GM21526 (cell line): ENCODE measurements around the gene OR51A7.
"Not testable (repeated sequence)": the region's sequence is repeated elsewhere in the genome, so short reads cannot be mapped to it uniquely, and the experiment has no call there.

Experiments
- ATAC-seq: cut with Tn5 transposase; IDR thresholded peaks from one replicate; pipeline ENCODE4 v1.9.1; 2021; ENCODE audit warnings: moderate library complexity; ENCODE audit not compliant: unreplicated experiment, low FRiP score

Gene OR51A7

GRCh38 chr11:4903484-4903883, at the start of gene OR51A7:
Gene OR51A7, plus strand, starts transcription at chr11:4903783. Its CDS starts 3,587 bp downstream, at chr11:4907370.
- no peak for ATAC-seq

- not testable (repeated sequence) for ATAC-seq
Measured at GRCh38 chr11:4854286-4854685, 49.3 kb upstream of the OR51A7 start.

GRCh38 chr11:4862447-4863236, 40.9 kb upstream of the OR51A7 start:
- ATAC-seq: no peak

GRCh38 chr11:4863876-4864275, 39.7 kb upstream of the OR51A7 start:
- no peak for ATAC-seq

- no peak for ATAC-seq
Measured at GRCh38 chr11:4865855-4866254, 37.7 kb upstream of the OR51A7 start.

- ATAC-seq: no peak
Measured at GRCh38 chr11:4881188-4881587, 22.4 kb upstream of the OR51A7 start.

GRCh38 chr11:4881860-4882500, 21.6 kb upstream of the OR51A7 start, which contains the start of gene OR51T1:
Gene OR51T1, plus strand, starts transcription at chr11:4881900. Its CDS starts 0 bp downstream, at chr11:4881900.
- ATAC-seq: no peak

GRCh38 chr11:4882543-4882942, 21.0 kb upstream of the OR51A7 start:
- ATAC-seq: no peak

GRCh38 chr11:4884361-4884760, 19.2 kb upstream of the OR51A7 start:
- no peak for ATAC-seq

GRCh38 chr11:4886186-4886585, 17.4 kb upstream of the OR51A7 start:
- no peak for ATAC-seq

- no peak for ATAC-seq
Measured at GRCh38 chr11:4887591-4887990, 16.0 kb upstream of the OR51A7 start.

GRCh38 chr11:4890279-4890678, 13.3 kb upstream of the OR51A7 start:
- ATAC-seq: no peak

- no peak for ATAC-seq
Measured at GRCh38 chr11:4891996-4892640, 11.5 kb upstream of the OR51A7 start.

- ATAC-seq: no peak
Measured at GRCh38 chr11:4916581-4916980, 13.0 kb downstream of the OR51A7 start.

GRCh38 chr11:4919250-4919649, 15.7 kb downstream of the OR51A7 start, which contains the start of gene OR51G2:
Gene OR51G2, minus strand, starts transcription at chr11:4919350. Its CDS starts 3,687 bp downstream, at chr11:4915663.
- no peak for ATAC-seq

- ATAC-seq: no peak
Measured at GRCh38 chr11:4921796-4922195, 18.2 kb downstream of the OR51A7 start.

GRCh38 chr11:4922304-4922703, 18.7 kb downstream of the OR51A7 start:
- no peak for ATAC-seq

- no peak for ATAC-seq
Measured at GRCh38 chr11:4924239-4924638, 20.7 kb downstream of the OR51A7 start, which contains the start of gene OR51G1. Gene OR51G1, minus strand, starts transcription at chr11:4924339. Its CDS starts 0 bp downstream, at chr11:4924339.

- ATAC-seq: no peak
Measured at GRCh38 chr11:4926608-4927007, 23.0 kb downstream of the OR51A7 start.

- no peak for ATAC-seq
Measured at GRCh38 chr11:4932751-4933150, 29.2 kb downstream of the OR51A7 start.

- no peak for ATAC-seq
Measured at GRCh38 chr11:4936745-4937144, 33.2 kb downstream of the OR51A7 start.
